GM12878 (cell line): Measurements from ENCODE around the gene TCF25. TPM values are rescaled to one million over a fixed set of nuclear protein-coding genes. Genes with fewer than 3 reads are reported as not detected.

Experiments
- CBX5 ChIP-seq: sonication (generic); IDR thresholded peaks from 2 replicates; pipeline ENCODE4 v1.6.1; 2016; ENCODE audit warnings: low read depth, moderate library complexity, mild to moderate bottlenecking, inconsistent platforms
- CREB1 ChIP-seq: IDR thresholded peaks from 2 replicates; pipeline ENCODE4 v1.6.1; 2012; ENCODE audit warnings: low read depth, mild to moderate bottlenecking, inconsistent platforms
- ESRRA ChIP-seq: IDR thresholded peaks from 2 replicates; pipeline ENCODE4 v1.6.1; 2012; ENCODE audit warnings: mild to moderate bottlenecking, low read length, improper control_type of control experiment
- GATAD2B ChIP-seq: fragments of 450-650 bp; conservative IDR thresholded peaks from 2 replicates; pipeline ENCODE4 v1.6.1; 2017; ENCODE audit warnings: low read depth, mild to moderate bottlenecking, moderate library complexity
- JUNB ChIP-seq: IDR thresholded peaks from 2 replicates; pipeline ENCODE4 v1.6.1; 2016; ENCODE audit warnings: antibody characterized with exemption, mild to moderate bottlenecking
- KAT2A ChIP-seq: conservative IDR thresholded peaks from 2 replicates; pipeline ENCODE4 v1.6.1; 2011; ENCODE audit warnings: low read depth, low read length; ENCODE audit not compliant: control insufficient read depth
- LARP7 ChIP-seq: fragments of 450-650 bp; IDR thresholded peaks from 2 replicates; pipeline ENCODE4 v1.6.1; 2017; ENCODE audit warnings: mild to moderate bottlenecking
- MYB ChIP-seq: fragments of 150-350 bp; IDR thresholded peaks from 2 replicates; pipeline ENCODE4 v1.6.1; 2014; ENCODE audit warnings: mild to moderate bottlenecking, low read depth, low read length, borderline replicate concordance
- MYC ChIP-seq: IDR thresholded peaks from 2 replicates; pipeline ENCODE4 v1.6.1; 2011; ENCODE audit warnings: mild to moderate bottlenecking, low read length, moderate library complexity, inconsistent platforms; ENCODE audit not compliant: insufficient read depth, insufficient replicate concordance, insufficient read length, severe bottlenecking
- NFIC ChIP-seq: IDR thresholded peaks from 2 replicates; pipeline ENCODE4 v1.6.1; 2012; ENCODE audit warnings: low read depth, mild to moderate bottlenecking, inconsistent platforms, low read length, moderate library complexity
- POLR2A ChIP-seq: IDR thresholded peaks from 2 replicates; pipeline ENCODE4 v1.6.1; 2011; ENCODE audit warnings: low read depth, mild to moderate bottlenecking, low read length
- RAD21 ChIP-seq: IDR thresholded peaks from 2 replicates; pipeline ENCODE4 v1.6.1; 2011; ENCODE audit warnings: mild to moderate bottlenecking, low read depth, low read length, moderate library complexity; ENCODE audit not compliant: insufficient read depth
- RUNX3 ChIP-seq: IDR thresholded peaks from 2 replicates; pipeline ENCODE4 v1.6.1; 2012; ENCODE audit warnings: low read length, inconsistent platforms
- SIN3A ChIP-seq: IDR thresholded peaks from 2 replicates; pipeline ENCODE4 v1.6.1; 2012; ENCODE audit warnings: low read depth, low read length, improper control_type of control experiment
- SMAD5 ChIP-seq: IDR thresholded peaks from 2 replicates; pipeline ENCODE4 v1.6.1; 2016; ENCODE audit warnings: antibody characterized with exemption, low read depth
- SRF ChIP-seq, 2 experiments: IDR thresholded peaks; 2 replicates each; pipeline ENCODE4 v1.6.1; 2011; ENCODE audit warnings: low read depth in 2 of 2, low read length in 2 of 2, mild to moderate bottlenecking in 1 of 2, moderate library complexity in 1 of 2
- TCF12 ChIP-seq: IDR thresholded peaks from 2 replicates; pipeline ENCODE4 v1.6.1; 2011; ENCODE audit warnings: low read depth, mild to moderate bottlenecking, low read length
- WRNIP1 ChIP-seq: IDR thresholded peaks from 2 replicates; pipeline ENCODE4 v1.6.1; 2011; ENCODE audit warnings: low read depth, low read length, improper control_type of control experiment, borderline replicate concordance
- YY1 ChIP-seq: IDR thresholded peaks from 2 replicates; pipeline ENCODE4 v1.6.1; 2011; ENCODE audit warnings: low read depth, mild to moderate bottlenecking, low read length
- ZBED1 ChIP-seq: IDR thresholded peaks from 2 replicates; pipeline ENCODE4 v1.6.1; 2016; ENCODE audit warnings: borderline replicate concordance
- ZBTB11 ChIP-seq: fragments of 450-650 bp; formaldehyde crosslinking; IDR thresholded peaks from 2 replicates; pipeline ENCODE4 v1.5.0; 2022; ENCODE audit warnings: mild to moderate bottlenecking, missing genetic modification characterization
- polyA plus RNA-seq, 11 experiments: library from polyadenylated mRNA; depleted of rRNA in 4 of 11; unstranded in 6 of 11; stranded (reverse) in 5 of 11; fragments of >200 nt; fragmentation: Nextera tagmentation in 4 of 11; fragmentation: Illumina TruSeq in 1 of 11; extraction: Ambion mirVana in 4 of 11; extraction: Trizol in 1 of 11; gene quantifications; 1 replicate in 1 of 11; 2 replicates in 10 of 11; pipeline versions ENCODE4 v1.2.1 to v1.2.3, GENCODE V29; 2011 to 2016; ENCODE audit warnings: inconsistent platforms in 2 of 11, missing spikeins in 2 of 11, low read depth in 1 of 11
- total RNA-seq, 4 experiments: library from RNA; depleted of rRNA in 3 of 4; stranded (reverse); fragments of >200 nt in 3 of 4; fragmentation: Illumina TruSeq in 1 of 4; extraction: Trizol in 1 of 4; gene quantifications; 2 replicates each; pipeline versions ENCODE4 v1.2.1 to v1.2.3, GENCODE V29; 2013 to 2021
- TF ChIP-seq, protein P1 (sequence below): IDR thresholded peaks from 2 replicates; pipeline ENCODE4 v1.6.1; 2012; ENCODE audit warnings: low read depth, low read length, improper control_type of control experiment
- TF ChIP-seq, protein P2 (sequence below): fragments of 450-650 bp; IDR thresholded peaks from 2 replicates; pipeline ENCODE4 v1.6.1; 2017; ENCODE audit warnings: mild to moderate bottlenecking, moderate library complexity

The TCF25 gene
- total and polyA plus RNA-seq, 10 of the 15 experiments (the other 5 are each of a cell fraction or from before 2014, with no cell fraction given): 8.4 to 130 (median 89.4) TPM

- TF ChIP-seq, protein P1, sequence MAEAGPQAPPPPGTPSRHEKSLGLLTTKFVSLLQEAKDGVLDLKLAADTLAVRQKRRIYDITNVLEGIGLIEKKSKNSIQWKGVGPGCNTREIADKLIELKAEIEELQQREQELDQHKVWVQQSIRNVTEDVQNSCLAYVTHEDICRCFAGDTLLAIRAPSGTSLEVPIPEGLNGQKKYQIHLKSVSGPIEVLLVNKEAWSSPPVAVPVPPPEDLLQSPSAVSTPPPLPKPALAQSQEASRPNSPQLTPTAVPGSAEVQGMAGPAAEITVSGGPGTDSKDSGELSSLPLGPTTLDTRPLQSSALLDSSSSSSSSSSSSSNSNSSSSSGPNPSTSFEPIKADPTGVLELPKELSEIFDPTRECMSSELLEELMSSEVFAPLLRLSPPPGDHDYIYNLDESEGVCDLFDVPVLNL: no peak
- TF ChIP-seq MYB (no peak), SIN3A (no peak), SRF (IDR thresholded peaks at IDR 0.05; ENCODE audit: low read depth in 2 of 2, low read length in 2 of 2) (no peak), LARP7 (0 out of 2 replicates have a peak, but pooled peaks have one; percentile 26), JUNB (no peak), ZBTB11 (CRISPR knock-in tag) (no peak), YY1 (peak; percentile 52; the same call in 1 of the 2 replicates), NFIC (no peak), RAD21 (peak; percentile 59), ZBED1 (no peak), RUNX3 (no peak), SMAD5 (no peak), CBX5 (no peak), GATAD2B (no peak), CREB1 (no peak), POLR2A (peak; percentile 18; the same call in 1 of the 2 replicates), WRNIP1 (no peak), MYC (no peak), KAT2A (no peak), ESRRA (no peak), TCF12 (peak; percentile 40; the same call in 1 of the 2 replicates)
- TF ChIP-seq, protein P2, sequence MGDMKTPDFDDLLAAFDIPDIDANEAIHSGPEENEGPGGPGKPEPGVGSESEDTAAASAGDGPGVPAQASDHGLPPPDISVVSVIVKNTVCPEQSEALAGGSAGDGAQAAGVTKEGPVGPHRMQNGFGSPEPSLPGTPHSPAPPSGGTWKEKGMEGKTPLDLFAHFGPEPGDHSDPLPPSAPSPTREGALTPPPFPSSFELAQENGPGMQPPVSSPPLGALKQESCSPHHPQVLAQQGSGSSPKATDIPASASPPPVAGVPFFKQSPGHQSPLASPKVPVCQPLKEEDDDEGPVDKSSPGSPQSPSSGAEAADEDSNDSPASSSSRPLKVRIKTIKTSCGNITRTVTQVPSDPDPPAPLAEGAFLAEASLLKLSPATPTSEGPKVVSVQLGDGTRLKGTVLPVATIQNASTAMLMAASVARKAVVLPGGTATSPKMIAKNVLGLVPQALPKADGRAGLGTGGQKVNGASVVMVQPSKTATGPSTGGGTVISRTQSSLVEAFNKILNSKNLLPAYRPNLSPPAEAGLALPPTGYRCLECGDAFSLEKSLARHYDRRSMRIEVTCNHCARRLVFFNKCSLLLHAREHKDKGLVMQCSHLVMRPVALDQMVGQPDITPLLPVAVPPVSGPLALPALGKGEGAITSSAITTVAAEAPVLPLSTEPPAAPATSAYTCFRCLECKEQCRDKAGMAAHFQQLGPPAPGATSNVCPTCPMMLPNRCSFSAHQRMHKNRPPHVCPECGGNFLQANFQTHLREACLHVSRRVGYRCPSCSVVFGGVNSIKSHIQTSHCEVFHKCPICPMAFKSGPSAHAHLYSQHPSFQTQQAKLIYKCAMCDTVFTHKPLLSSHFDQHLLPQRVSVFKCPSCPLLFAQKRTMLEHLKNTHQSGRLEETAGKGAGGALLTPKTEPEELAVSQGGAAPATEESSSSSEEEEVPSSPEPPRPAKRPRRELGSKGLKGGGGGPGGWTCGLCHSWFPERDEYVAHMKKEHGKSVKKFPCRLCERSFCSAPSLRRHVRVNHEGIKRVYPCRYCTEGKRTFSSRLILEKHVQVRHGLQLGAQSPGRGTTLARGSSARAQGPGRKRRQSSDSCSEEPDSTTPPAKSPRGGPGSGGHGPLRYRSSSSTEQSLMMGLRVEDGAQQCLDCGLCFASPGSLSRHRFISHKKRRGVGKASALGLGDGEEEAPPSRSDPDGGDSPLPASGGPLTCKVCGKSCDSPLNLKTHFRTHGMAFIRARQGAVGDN: no peak
Measured at GRCh38 chr16:89909777-89910716, 36.7 kb downstream of the TCF25 start (continued).
